ENCODE measurements around the gene ZYG11B.
"Not testable (repeated sequence)": the region's sequence is repeated elsewhere in the genome, so short reads cannot be mapped to it uniquely, and the experiment has no call there.

Gene ZYG11B

GRCh38 chr1:52855584-52855983, 129.3 kb downstream of the ZYG11B start:
- DNase-seq, result no peak

DNA sequence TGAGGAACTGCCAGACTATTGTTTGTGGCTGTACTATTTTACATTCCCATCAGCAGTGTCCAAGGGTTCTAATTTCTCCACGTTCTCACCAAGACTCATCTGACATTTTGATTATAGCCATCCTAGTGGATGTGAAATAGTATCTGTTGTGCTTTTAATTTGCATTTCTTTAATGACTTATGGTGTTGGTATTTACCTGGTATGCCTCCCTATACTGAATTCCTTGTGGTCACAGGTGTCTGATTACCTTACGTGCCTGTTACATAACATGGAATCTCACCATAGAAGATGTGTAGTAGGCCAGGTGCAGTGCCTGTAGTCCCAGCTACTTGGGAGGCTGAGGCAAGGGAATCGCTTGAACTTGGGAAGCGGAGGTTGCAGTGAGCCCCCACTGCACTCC, 129.8 kb downstream of the ZYG11B start:
- DNase-seq, result no peak

- no peak for DNase-seq
Measured at GRCh38 chr1:52857443-52857842, 131.2 kb downstream of the ZYG11B start.

DNA sequence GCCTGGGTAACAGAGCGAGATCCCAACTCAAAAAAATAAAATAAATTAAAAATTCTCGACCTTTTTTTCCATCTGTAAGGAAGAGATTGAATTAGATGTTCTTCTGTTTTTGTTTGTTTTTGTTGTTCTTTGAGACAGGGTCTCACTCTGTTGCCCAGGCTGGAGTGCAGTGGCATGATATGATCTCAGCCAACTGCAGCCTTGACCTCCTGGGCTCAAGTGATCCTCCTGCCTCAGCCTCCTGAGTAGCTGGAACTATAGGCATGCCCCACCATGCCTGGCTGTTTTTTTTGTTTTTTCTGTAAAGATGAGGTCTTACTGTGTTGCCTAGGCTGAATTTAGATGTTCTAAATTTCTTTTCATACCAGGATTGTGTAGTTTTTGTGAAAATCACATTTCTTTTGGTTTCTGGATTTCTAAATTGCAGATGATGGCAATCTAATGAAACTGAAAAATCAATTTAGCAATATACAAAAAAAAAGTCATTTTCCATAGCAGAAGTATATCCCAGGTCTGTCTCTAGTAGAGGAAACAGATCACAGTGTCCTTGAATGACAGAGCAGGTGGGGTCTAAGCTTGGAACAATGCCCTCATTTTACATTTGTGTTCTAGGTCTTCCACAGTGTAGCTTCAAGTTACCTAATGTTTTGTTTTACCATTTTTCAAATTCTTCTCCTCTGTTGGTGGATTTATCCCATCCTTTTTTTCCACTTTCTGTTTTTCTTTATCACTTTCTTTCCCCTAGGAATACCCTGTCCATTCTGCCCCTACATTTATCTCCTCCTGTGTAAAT, 136.6 kb downstream of the ZYG11B start:
- no peak for DNase-seq

DNA sequence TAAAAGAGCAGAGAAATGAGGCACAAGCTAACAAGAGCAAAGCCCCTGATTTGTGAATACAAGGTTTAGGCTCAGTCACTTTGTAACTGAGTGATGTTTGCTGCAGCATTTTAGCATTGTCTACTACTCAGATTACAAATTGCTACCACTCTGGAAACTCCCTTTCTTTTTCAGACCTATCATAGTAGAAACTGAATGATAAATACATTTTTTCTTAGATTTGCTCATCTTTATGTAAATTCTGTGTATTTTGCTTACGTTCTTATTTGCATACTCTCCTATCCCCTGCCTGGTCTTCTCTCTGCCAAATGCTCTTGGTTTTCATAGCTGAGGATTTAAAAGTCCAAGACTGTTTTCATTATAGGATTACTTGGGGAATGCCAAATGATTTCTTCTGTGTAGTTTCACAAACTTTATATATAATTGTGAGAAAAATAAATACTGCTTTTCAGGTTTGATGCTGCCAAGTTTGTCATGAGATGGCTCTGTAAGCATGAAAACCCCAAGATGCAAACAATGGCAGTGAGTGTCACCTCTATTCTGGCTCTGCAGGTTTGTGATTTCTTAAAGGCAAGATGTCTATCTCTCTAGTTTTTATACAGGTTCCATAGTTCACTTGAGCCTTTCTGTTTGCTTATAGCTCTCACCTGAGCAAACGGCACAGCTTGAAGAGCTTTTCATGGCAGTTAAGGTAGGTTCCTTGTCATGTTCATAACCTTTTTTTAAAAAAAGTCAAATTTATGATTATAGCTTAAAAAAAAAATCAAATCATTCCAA, 141.0 kb downstream of the ZYG11B start:
- no peak for DNase-seq

GRCh38 chr1:52869727-52870126, 143.5 kb downstream of the ZYG11B start:
- not testable (repeated sequence) for DNase-seq

GRCh38 chr1:52876843-52877242, 150.6 kb downstream of the ZYG11B start:
- no peak for DNase-seq
